HG03571 (cell line): ENCODE data around the gene MAP3K7CL.
"Not testable (repeated sequence)": the region's sequence is repeated elsewhere in the genome, so short reads cannot be mapped to it uniquely, and the experiment has no call there.

Source experiments
- ATAC-seq: cut with Tn5 transposase; IDR thresholded peaks from one replicate; pipeline ENCODE4 v1.9.1; 2021; ENCODE audit not compliant: unreplicated experiment

MAP3K7CL gene

DNA sequence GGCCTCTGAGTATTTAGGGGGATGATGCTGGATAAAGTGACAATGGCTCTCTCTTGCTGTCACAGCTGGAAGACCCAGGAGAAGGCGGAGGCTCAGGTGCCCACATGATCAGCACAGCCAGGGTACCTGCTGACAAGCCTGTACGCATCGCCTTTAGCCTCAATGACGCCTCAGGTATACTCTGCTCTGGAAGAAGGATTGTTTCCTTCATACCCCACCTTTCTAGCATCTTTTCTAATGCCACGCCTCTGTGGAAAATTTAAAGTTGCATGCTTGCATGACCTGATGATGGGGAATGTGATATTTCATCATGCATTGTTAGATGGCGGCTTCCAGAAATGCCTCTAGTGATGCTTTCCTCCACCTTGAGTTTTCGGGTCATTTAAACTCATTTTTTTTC is 2.8 kb downstream of the MAP3K7CL start:
- ATAC-seq = no peak

- ATAC-seq = no peak
These were observed 3.4 kb downstream of the MAP3K7CL start for GRCh38 chr21:29133796-29134195.

- ATAC-seq = no peak
These were observed 5.0 kb downstream of the MAP3K7CL start for GRCh38 chr21:29135481-29135880.

GRCh38 chr21:29136033-29136432 is 5.6 kb downstream of the MAP3K7CL start:
- ATAC-seq = no peak

DNA sequence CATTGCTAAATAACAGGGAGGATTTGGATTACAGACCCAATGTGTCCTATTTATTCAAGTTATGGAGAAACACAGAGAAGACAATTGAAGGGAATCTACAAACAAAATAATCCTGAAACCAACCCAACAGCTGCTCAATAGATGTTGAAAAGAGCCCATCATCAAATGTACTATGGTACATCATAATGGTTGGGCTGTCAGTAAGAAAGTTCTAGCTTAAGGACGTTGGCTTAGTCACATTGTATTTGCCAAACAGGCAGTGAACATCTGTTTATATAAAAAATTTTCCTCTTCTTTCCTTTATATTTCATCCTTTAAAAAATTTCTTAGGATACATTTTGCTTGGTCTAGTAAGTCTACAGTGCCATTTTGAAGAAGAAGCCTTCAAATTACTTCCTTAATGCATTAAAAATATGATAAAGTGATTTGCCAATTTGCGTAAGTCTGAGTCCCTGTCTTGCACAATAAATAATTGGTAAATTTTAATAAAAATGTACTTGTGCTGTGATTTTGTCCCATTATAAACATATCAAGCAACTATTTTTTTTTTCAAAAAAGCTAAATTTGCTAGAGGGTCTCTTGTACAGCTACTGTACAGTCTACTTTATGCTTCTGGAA is 14.4 kb downstream of the MAP3K7CL start:
- ATAC-seq = no peak

- no peak for ATAC-seq
These were observed 14.9 kb downstream of the MAP3K7CL start for GRCh38 chr21:29145354-29145782.

GRCh38 chr21:29145852-29146453 is 15.5 kb downstream of the MAP3K7CL start:
- ATAC-seq = no peak

DNA sequence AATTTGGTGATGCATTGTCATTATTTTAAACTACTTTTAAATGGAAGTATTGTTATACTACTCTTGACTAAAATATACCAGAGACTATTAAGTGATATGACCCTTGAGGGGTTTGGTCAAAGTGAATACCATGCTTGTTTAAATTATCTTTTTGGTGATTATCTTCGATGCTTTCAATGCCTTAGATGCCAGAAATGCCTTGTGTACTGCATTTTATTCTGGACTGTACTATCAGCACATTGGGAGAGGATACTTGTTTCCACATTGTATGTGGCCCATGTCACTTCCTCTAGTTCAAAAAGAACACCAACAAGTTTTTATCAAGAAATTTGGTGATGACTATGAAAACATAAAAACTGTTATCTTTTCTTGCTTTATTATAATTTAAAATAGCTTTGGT is 16.3 kb downstream of the MAP3K7CL start:
- no peak for ATAC-seq

DNA sequence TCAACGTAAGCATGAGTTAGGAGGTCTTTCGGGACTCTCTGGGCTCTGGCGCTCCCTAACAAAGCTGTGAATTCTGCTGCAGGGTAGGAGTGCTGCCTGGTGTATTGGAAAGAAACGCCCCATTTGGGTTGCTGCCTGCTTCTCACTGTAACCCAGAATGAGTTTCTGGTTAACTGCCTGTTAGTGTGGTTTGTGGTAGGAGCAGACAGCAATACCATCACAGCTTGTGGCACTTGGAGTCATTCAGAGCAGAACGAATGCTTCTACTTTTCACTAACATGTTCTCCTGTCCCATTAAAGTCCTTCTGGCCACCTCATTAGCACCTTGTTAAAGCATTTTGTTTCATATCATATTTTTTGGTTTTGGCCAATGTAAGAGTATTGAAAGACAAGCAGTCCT is 18.1 kb downstream of the MAP3K7CL start:
- ATAC-seq = no peak

- ATAC-seq = no peak
These were observed 19.5 kb downstream of the MAP3K7CL start for GRCh38 chr21:29149808-29150425.

- ATAC-seq = no peak
These were observed 21.5 kb downstream of the MAP3K7CL start for GRCh38 chr21:29151931-29152330.

DNA sequence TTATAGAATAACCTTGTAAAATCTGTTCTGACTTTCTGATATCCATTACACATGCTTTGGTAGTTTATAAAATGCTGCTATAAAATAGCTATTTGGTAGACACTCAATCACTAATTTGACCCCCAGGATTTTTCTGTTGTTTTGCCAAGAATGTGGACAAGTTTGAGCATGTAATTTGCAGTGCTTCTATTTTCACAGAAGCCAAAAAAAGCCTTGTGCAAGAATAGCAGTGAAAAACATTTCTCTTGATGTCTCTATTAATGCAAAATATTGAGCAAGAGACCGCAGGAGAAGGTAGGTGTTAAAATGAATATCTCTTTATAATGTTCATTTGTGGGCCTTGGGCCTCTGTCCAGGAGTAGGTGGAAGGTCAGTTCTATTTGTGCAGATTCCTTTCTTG is 22.5 kb downstream of the MAP3K7CL start:
- ATAC-seq = no peak

DNA sequence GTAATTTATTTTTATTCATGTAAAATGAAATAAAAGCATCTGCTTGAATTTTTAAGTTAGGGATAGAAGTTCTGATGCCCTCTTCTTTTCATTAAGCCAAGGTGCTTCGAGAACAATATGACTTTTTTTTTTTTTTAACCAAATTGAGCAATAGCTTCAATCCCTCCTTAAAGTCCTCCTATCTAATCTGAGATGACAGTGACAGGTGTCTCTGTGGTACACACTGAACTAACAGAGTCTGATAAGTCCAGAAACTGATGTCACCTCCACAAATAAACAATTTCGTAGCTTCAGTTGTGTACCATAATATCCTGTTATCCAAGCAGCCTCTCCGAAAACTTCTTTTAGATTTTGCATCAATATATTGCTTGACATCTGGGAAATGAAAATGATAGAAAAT is 23.8 kb downstream of the MAP3K7CL start:
- no peak for ATAC-seq

- ATAC-seq = no peak
These were observed 24.9 kb downstream of the MAP3K7CL start for GRCh38 chr21:29155118-29155932.

GRCh38 chr21:29155933-29156260 is 25.5 kb downstream of the MAP3K7CL start:
- ATAC-seq = no peak

- no peak for ATAC-seq
These were observed 26.6 kb downstream of the MAP3K7CL start for GRCh38 chr21:29157080-29157479.

DNA sequence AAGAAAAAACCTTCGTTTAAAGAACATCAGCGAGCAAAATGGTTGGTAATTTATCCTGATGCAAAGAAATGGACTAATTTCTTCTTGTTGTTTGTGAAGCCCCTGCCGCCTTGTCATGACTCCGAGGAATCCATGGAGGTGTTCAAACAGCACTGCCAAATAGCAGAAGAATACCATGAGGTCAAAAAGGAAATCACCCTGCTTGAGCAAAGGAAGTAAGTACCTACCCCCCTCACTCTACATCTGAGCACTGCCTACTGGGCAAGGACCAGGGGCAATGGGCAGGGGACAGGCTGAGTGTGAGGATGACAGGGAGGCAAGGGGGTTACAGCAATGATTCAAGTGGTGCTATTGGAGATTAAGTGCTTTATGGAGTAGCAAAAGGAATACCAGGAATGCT is 29.4 kb downstream of the MAP3K7CL start:
- no peak for ATAC-seq

- not testable (repeated sequence) for ATAC-seq
These were observed 32.4 kb downstream of the MAP3K7CL start for GRCh38 chr21:29162825-29163224.

- ATAC-seq = no peak
These were observed 33.1 kb downstream of the MAP3K7CL start for GRCh38 chr21:29163341-29164115.

- no peak for ATAC-seq
These were observed 34.0 kb downstream of the MAP3K7CL start for GRCh38 chr21:29164323-29164942.

GRCh38 chr21:29166323-29166722 is 35.9 kb downstream of the MAP3K7CL start:
- ATAC-seq = no peak
